NCI-H1092 (cell line): ENCODE results near the gene NPHP4.

Experiments used
- DNase-seq: peaks from one replicate; lab custom pipeline; 2025; lab: John Stamatoyannopoulos, UW

Gene NPHP4

GRCh38 chr1:5831600-5832335, 160.5 kb downstream of the NPHP4 start:
- no peak for DNase-seq

- no peak for DNase-seq
These were observed 161.2 kb downstream of the NPHP4 start for GRCh38 chr1:5830771-5831599.

- DNase-seq = no peak
These were observed 162.8 kb downstream of the NPHP4 start for GRCh38 chr1:5829414-5829813.

- DNase-seq = no peak
These were observed 163.8 kb downstream of the NPHP4 start for GRCh38 chr1:5828308-5828935.

- no peak for DNase-seq
These were observed 164.7 kb downstream of the NPHP4 start for GRCh38 chr1:5827516-5827915.

GRCh38 chr1:5826601-5827000, 165.6 kb downstream of the NPHP4 start:
- DNase-seq = no peak

- no peak for DNase-seq
These were observed 169.5 kb downstream of the NPHP4 start for GRCh38 chr1:5822726-5823125.

GRCh38 chr1:5822266-5822665, 170.0 kb downstream of the NPHP4 start:
- no peak for DNase-seq

- no peak for DNase-seq
These were observed 170.6 kb downstream of the NPHP4 start for GRCh38 chr1:5821540-5822176.

GRCh38 chr1:5820026-5820421, 172.2 kb downstream of the NPHP4 start:
- no peak for DNase-seq

GRCh38 chr1:5819391-5820025, 172.7 kb downstream of the NPHP4 start:
- no peak for DNase-seq

- no peak for DNase-seq
These were observed 173.5 kb downstream of the NPHP4 start for GRCh38 chr1:5818755-5819154.

- DNase-seq = no peak
These were observed 176.5 kb downstream of the NPHP4 start for GRCh38 chr1:5815716-5816115.

- no peak for DNase-seq
These were observed 177.0 kb downstream of the NPHP4 start for GRCh38 chr1:5815211-5815610.

- DNase-seq = no peak
These were observed 178.1 kb downstream of the NPHP4 start for GRCh38 chr1:5814046-5814619.

- DNase-seq = no peak
These were observed 178.7 kb downstream of the NPHP4 start for GRCh38 chr1:5813480-5813879.
